NCI-H774 (cell line): ENCODE measurements around the gene TNFSF11.

Source experiments
- DNase-seq: peaks from one replicate; lab custom pipeline; 2025; lab: John Stamatoyannopoulos, UW

Gene TNFSF11

GRCh38 chr13:42611086-42611779, 37.3 kb downstream of the TNFSF11 start:
- DNase-seq, result no peak

DNA sequence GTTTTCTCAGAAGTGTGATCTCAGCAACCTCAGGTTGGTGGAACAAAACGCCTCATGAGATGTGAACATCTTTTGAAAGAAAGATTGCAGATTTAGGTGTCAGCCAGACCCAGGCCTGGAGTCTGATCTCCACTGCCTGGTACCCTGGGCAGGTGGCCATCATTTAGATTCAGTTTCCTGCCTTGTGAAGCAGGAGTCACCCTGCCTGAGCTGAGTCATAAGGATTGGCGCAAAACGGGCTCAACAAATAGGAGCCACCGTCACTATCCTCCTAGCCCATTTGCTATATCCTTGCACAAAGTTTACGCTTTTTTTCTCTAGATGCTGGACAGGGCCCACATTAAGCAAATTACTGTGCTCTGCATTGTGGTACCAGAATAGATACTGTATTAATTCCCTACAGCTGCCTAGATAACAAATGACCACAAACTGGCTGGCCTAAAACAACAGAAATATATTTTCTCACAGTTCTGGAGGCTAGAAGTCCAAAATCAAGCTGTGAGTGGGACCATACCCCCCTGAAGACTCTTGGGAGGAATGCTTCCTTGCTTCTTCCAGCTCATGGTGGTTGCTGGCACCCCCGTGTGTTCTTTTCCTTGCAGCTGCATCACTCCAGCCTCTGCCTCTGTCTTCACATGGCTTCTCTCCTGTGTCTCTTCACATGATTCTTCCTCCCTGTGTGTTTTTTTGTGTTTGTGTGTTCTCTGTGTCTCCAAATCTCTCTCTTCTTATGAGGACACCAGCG, 38.2 kb downstream of the TNFSF11 start:
- no peak for DNase-seq

GRCh38 chr13:42614436-42615035, 40.6 kb downstream of the TNFSF11 start:
- no peak for DNase-seq

DNA sequence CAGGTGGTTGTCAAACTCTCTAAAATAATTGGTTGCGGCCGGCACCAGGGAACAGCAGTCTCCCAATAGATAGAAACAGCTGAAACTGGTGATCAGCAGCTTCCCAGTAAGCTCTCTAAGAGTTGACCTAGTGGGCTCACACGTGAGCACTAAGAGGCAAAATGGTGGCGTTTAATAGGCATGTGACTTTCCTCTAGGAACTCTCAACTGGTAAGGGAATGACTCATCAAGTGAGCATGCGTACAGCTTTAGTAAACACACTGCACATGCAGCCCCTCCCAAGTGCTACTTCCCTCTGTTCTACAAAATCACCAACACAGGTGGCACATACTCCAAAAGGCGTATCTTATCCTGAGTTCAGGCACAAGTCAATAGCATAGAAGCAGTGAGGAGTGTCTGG, 41.7 kb downstream of the TNFSF11 start:
- no peak for DNase-seq

DNA sequence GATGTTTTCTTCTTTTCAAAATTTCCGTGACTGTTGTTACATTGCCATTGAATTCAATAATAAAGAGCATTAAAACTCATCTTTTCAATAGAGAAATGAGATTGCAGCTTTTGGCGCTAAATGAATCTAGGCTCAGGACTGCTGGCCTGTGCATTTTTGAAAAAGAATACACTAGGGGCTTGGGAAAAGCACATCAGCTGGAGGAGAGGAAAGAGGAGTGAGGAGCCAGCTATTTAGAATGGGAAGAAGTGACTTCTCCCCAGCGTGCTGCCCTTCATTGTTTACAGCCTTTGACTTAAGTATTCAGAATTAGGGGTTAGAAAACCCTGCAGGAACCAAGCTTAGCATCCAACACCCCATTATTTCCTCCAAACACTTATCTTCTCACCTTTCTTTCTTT, 43.3 kb downstream of the TNFSF11 start:
- DNase-seq, result no peak

DNA sequence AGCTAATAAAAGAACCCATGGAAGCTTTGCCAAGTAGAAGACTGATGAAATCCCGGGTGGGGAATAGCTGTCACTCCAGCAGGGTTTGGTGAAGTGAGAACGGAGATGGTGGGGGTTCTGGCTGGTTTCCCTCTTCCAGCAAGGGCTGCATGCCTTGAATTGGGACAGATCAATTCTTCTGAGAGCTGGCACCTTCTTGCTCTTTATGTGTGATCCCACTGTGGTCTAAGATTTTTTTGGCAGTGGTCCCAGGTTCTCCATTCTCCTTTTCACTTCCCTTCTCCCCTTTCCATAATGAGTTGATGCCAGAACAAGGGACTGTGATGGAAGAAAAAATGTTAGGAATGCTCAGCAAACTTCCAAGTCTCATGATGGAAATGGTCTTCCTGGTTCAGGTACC, 50.0 kb downstream of the TNFSF11 start:
- DNase-seq, result no peak

DNA sequence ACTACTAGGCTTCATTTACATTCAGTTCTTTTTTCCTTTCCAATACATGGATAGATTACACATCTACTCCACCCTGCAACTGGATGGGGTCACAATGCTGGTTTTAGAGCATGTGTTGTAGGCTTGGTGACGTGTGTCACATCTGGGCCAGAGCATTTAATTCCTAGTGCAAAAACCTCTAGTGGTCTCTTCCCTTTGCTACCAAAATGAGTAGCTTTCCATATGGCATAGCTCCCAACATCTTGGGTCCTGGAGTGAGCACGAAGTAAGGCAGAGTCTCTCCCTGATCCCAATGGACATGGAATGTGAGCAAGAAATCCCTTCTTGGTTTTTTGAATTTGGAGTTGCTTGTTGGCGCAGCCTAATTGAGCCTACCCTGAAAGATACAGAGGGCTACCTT, 51.7 kb downstream of the TNFSF11 start:
- no peak for DNase-seq

DNA sequence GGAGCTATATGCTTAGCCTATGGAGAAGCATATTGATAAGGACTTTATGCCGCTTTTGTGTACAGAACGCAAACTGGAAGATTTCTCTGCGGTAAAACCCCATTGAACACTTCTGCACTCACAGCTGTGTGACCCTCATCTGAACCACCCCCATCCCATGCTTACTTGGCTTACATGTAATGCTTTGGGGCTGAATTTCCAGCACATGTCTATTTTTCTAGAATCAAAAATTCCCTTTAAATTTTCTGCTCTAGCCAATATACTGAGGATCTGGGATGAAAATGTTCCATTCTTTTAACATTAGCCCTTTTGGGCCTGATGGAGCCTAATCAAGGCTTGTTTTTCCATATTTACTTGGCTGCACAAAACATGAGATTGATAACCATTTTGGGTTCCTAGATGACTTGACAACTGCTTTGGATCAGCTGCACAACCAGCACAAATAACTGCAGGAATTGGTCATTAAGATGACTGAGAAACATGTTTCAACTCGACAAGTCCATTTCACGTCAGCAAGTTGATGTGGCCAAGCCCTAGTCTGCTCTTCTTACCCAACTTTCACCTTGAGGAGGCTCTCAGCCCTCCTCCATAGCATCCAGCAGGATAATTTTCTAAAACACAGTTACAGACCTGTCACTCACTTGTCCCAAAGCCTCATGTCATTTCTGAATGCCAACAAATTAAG, 52.4 kb downstream of the TNFSF11 start:
- DNase-seq, result no peak

- DNase-seq, result no peak
Measured at GRCh38 chr13:42628666-42629065, 54.7 kb downstream of the TNFSF11 start.

- no peak for DNase-seq
Measured at GRCh38 chr13:42631181-42631580, 57.2 kb downstream of the TNFSF11 start.

GRCh38 chr13:42633495-42633894, 59.5 kb downstream of the TNFSF11 start:
- DNase-seq, result no peak

DNA sequence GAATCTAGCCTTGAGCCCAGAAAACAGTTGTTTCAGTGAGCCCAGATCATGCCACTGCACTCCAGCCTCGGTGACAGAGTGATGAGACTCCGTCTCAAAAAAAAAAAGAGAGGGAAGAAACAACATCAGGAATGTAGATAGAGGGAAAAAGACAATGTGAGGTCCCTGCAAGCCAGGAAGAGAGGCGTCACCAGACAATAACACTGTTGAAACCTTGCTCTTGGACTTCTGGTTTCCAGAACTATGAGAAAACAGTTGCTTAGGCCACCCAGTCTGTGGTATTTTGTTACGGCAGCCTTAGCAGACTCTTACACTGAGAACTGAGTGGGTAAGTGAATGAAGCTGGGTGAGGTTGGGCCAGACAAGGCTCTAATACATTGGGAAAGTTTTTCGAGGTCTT, 64.1 kb downstream of the TNFSF11 start:
- no peak for DNase-seq

DNA sequence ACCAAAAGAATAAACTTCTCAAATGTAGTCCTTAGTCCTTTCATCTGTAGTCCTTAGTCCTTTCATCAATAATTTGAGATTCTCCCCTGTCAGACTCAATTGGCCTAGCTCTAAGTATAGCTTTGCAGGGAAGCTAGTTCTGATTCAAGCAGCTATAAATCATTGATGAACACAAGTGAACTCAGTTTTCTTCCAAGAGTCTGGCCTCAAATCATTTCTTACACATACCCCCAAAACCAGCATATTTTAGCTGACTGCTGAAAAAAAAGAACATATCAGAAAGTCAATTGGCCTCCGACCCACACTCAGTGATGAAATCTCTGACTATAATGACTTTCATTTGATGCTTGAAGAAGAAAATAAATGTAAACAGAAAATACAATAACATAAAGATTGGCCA, 64.9 kb downstream of the TNFSF11 start:
- DNase-seq, result no peak

DNA sequence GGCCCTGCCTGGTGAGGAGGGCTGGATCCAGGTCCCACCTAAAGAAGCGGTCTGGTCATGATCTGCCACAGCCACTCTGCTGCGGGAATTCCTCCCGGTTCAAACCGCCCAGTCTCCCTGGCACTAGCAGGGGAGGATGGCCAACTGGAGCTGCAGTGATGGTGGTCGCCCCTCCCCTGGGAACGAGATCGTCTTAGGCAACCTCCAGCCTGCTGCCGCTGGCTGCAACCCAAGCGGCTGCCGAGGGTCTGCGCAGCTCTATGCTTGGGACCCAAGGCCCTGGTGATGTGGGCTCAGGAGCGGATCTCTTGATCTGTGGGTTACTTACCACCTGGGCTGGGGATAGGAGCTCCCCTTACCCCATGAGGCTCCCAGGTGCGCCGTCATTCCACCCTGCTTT, 69.1 kb downstream of the TNFSF11 start:
- no peak for DNase-seq

DNA sequence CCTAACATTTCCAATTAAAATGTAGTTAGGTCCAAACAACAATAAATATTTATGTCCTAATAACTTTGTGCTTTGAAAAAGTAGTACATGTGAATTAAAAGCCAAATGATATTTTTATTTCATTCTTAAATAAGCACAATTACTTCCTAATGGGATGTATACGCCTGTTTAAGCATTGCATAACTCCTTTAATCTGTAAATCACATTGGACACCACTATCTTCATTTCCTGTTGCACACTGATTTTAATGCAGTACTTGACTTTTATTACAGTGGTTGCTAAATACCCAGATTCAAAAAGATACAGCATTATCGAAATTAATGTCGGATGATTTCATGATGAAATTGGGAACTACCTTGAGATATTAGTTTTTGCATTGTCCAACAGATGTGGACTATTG, 70.9 kb downstream of the TNFSF11 start:
- DNase-seq, result no peak

- no peak for DNase-seq
Measured at GRCh38 chr13:42645717-42646116, 71.8 kb downstream of the TNFSF11 start.

DNA sequence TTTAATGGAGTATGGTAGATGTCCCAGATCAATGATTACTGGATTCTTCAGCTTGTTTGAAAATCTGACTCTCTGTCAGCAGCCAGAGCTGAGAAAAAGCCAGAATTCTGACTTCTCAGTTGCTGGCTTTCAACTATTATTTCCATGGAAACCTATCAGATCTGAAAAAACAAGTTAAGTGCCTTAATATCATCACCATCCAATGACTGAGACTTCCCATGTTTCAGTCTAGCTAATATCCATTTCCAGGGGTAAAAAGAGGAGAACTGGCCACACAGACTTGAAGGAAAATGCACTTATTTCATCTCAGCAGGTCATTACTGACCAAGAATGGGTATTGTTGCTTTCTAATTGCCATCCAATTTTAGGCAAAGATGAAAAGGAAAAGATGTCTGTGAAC, 75.2 kb downstream of the TNFSF11 start:
- no peak for DNase-seq

DNA sequence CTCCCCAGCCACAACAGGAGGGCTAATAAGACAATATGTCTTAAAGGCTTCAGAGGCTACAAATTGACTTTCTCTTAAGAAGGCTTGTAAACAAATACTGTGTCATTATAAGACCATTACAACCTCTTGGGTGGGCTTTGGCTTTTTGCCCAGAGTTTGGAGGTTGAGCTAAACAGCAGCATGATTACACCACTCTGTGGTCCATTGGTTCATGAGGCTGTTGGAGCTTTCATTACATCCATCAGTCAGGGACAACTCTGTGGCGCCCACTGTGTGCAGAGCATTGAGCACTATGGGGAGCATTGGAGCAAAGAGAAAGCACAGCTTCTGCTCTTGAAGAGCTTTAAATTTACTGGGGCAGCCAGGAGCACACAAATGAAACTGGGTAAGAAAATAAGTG, 75.9 kb downstream of the TNFSF11 start:
- no peak for DNase-seq

DNA sequence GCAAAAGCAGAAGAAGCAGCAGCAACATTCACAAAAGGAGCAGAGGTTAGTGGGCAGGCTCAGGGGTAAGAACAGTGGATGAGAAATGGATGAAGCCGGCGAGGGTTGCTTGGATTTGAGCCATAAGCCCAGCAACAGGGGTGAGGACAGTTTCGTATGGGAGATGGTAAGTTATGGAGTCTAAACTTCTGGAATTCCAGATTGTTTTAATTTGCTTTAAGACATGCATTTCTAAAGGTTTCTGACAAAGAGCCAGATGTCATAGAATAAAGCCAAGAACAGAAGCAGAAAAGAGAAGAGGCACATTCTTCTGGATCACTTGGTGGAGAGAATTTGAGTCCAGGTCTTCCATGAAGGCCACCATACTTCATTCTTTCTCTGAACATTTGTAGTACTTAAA, 76.6 kb downstream of the TNFSF11 start:
- DNase-seq, result no peak

- no peak for DNase-seq
Measured at GRCh38 chr13:42651936-42652641, 78.1 kb downstream of the TNFSF11 start.

DNA sequence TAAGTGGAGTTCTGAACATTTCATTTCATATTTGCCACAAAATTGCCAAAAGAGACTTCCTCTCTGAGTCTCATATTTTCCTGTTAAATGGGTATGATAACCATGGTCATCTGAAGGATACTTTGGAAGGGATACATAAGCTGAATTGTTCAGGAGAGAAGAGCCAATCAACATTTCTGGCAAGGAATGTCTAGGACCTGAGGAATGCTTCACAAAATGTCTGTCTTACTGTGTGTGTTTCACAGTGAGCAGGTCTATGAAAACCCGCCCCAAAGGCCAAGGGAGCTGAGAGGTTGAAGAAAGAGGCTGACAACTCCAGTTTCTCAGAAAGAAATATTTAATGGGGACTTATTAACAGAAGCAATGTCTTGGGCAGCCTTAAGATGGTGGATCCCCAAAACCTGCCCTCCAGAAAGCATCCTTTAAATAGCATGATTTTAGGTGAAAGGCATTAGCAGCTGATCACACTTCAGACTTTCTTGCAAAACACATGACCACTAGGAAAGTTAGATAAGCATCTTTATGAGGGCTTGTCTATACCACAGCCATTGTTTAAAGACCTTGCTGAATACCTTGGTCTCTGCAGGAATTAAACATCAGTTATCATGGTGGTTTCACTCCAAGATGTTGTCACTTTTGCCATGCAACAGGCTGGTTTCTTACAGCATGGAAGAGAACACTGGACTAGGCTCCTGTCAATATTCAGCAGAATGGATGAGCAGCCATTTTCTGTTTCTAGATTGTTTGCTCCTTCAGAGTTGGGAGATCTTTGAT, 78.9 kb downstream of the TNFSF11 start:
- no peak for DNase-seq
